Measurements from ENCODE around the gene DCANP1. TPM values are rescaled to one million over a fixed set of nuclear protein-coding genes. Genes with fewer than 3 reads are reported as not detected.

Gene DCANP1
- total RNA-seq, 1 experiment from 2014 or later = not detected

DNA sequence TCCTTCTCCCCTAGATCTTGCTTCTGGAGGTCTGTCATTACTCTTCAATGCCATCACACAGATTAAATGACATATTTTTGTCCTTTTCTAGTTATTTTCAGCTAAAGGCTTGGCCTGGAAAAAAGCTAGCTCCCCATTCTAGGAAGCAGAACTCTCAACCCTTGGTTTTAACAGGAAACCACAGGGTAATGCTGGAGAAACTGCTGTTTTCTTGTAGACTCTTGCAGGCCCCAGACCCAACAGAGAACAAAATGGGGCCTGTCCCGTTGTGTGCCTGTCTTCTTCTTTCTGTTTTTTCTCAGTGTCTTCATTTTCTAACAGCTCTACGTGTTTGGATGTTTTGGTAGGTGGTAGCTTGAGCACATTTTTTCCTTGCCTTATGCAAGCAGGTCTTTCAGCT is 21.5 kb downstream of the DCANP1 start:
- DNase-seq (ENCODE audit: low read depth) = no peak

DNA sequence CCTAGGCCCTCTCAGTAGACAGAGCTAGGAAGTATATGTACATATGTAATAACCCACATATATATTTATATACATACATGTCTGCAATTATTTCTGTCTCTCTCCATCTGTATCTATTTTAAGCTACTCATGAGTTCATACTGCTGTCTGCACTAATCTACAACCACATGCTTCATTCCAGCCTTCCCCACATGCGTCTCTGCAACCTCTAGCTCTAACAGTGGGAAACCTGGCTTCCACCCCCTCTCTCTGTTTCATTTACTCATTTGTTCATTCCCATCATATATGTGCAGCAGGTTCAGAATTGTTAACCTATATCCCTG is 23.3 kb downstream of the DCANP1 start:
- no peak for DNase-seq (ENCODE audit: low read depth)

DNA sequence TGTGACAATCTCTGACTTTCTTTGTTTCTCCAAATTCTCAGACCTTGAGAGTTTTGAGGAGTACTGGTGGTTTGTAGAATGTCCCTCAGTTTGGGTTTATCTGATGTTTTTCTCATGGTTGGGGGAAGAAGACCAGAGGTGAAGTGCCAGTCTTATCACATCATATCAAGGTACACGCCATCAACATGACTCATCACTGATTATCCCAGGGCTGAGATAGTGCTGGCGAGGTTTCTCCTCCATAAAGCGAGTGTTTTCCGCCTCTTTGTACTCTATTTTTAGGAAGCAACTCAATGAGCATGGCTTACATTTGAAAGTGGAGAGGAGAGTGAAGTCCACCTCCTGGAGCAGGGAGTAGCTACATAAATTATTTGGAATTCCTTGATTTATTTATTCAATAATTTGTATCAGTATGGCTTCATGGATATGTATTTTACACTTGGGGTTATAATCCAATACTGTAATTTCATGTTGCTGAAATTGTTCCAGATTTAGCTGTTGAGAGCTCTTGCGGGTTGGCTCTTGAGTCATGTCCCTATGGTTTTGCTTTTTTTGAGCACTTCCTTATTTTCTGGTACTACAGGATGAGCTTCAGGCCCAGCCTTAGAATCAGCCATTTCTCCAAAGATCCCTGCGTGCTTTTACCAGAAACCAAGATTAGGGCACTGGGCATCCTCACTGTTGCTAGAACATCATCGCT is 23.9 kb downstream of the DCANP1 start:
- DNase-seq (ENCODE audit: low read depth) = no peak

DNA sequence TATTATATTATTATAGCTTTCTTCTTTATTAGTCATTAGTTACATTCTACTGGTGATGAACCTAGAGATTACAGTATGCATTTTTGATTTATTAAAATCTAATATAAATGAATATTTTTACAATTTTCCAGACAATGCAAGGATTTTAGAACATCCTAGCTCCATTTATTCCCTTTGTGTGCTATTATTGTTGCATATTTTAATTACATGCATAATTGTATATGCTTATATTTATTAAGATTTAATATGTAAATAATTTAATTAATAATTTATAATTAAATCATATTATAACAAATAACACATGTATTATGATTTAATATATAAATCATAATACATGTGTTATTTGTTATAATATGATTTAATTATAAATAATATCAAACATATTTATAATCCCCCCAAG is 24.7 kb downstream of the DCANP1 start:
- no peak for DNase-seq (ENCODE audit: low read depth)

DNA sequence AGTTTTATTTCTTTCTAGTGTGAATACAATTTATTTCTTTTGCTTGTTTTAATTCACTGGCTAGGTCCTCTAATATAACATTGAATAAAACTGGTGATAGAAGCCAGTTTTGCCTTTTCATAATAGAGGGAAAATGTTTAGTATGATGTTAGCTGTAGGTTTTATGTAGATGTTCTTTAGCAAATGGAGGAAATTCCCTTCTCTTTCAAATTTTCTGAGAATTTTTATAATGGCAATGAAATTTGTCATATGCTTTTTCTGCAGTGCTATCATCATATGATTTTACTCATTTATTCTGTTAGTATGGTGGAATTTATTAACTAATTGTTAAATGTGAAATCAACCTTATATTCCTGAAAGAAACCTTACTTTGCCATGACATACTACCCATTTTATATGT is 30.1 kb downstream of the DCANP1 start:
- no peak for DNase-seq (ENCODE audit: low read depth)

DNA sequence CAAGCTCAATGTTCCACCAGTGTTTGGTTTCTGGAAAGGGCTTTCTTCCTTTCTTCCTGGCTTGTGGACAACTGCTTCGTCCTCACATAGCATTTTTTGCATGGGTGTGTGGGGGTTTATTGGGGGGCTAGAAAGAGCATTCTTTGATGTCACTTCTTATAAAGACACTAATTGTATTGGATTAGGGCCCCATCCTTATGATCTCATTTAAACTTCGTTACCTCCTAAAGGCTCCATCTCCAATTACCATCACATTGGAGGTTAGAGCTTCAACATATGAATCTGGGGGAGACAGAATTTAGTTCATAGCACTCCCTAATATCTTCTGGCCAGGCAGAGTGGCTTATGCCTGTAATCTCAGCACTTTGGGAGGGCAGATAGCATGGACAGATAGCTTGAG is 42.1 kb downstream of the DCANP1 start:
- DNase-seq (ENCODE audit: low read depth) = no peak

DNA sequence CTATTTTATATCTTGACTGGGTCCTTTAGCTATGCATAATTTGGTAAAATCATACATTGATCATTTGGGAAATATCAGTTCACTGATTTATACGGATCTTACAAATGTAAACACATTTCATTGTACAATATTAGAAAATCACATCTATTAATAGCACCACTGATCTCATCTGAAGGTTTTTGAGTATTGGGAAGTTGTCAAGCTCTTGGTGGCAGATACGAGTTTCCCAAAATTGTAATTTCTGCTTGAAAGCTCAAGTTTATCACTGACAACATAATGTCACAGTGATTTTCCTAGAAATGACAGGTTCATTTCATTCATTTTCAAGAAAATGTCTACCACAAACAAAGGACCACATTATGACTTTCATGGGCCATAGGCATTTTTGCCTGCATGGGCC is 45.1 kb downstream of the DCANP1 start:
- no peak for DNase-seq (ENCODE audit: low read depth)

DNA sequence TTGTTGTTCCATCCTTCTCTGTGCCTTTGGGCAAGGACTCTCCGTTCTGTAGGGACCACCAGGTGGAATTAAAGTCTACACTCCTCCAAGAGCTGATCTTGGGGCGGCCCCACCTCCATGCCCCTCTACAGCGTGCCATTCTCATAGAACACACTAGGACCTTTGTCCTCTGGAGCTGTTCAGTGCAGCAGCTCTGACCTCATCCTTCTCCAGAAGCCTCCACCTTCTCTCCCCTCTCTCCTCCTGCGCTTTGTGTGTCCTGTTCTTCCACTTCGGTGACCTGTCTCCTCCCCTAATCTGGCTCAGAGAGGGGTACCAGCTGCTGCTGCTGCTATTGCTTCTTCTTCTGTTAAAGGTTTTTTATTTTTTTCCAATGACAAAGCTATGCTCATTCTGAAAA is 46.3 kb downstream of the DCANP1 start:
- no peak for DNase-seq (ENCODE audit: low read depth)

DNA sequence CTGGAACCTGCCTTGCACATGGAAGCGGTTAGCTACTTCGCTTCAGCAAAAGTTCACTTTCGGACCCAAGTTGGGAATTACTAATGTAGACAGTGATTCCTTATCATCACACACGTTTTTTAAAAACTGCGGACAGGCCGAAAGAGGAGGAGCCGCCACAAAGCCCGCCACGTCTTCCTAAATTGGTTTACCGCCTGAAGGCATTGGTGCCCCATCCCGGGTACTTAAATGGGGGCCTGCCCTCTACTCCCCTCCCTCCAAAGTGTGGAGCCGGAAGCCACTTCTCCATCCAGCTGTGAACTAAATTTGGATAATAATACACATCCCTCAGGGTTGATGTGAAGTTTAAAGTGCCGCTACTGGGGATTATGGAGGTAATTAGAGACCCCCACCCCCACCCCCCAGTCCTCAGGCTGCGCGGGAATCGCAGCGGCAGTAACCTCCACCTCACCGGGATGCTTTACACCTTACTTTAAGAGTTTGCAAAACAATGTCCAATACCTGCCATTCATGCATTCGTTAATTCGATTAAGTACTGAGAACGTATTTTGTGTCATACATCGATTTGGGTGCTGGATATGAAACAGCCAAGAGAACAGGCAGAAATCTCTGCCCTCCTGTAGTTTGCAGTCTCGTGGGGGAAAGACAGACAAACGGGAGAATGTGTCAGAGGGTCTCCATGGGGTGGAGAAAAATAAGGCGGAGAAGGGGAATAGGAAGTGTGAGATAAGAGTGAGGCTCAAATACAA is 47.2 kb downstream of the DCANP1 start:
- no peak for DNase-seq (ENCODE audit: low read depth)

DNA sequence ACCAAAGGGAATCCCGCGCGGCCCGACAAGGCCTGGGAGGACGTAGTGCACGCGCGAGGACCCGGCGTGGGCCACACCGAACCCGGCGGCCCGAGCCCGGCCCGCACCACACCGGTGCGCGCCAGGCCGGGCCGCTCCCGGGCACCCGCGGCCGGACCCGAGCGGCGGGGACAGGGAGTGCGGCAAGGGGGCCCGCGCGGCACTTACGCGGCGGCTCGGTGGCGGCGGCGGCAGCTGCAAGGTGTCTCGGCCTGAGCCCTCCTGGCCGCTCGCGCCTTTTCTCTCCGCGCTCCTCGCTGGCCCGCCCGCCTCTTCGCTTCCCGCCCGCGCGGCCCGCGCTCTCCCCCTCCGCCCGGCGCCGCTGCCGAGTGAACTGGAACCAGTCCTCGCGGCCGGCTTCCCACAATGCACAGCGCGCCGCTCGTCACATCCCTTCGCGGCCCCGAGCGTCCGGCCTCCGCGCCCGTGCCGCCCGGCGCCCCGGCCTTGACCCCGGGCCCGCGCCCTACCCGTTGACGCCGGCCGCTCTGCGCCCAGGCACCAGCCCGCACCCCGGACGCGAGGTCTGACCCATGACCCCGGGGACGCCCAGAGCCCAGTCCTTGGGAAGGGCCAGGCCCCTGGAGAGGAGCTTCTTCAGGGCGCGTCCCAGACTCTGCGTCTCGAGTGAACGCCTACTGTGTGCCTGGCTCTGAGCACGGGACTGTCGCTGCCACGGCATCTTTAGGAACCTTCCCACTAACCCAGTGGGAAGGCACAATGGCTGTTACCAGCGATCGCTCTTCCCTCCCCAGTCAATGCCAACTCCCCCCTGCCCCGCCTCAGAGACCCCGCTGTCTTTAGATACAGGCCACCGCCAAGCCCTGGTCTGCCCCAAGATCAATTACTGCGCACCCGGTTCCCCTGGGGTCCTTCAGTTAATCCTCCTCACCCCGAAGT is 48.0 kb downstream of the DCANP1 start, which contains the start of gene MACROH2A1:
MACROH2A1 (minus strand) TSS at position 377 of the 939 bp plus-strand sequence. CDS start 10,138 bp downstream, outside the sequence.
- peak; percentile 93 for DNase-seq (ENCODE audit: low read depth)

DNA sequence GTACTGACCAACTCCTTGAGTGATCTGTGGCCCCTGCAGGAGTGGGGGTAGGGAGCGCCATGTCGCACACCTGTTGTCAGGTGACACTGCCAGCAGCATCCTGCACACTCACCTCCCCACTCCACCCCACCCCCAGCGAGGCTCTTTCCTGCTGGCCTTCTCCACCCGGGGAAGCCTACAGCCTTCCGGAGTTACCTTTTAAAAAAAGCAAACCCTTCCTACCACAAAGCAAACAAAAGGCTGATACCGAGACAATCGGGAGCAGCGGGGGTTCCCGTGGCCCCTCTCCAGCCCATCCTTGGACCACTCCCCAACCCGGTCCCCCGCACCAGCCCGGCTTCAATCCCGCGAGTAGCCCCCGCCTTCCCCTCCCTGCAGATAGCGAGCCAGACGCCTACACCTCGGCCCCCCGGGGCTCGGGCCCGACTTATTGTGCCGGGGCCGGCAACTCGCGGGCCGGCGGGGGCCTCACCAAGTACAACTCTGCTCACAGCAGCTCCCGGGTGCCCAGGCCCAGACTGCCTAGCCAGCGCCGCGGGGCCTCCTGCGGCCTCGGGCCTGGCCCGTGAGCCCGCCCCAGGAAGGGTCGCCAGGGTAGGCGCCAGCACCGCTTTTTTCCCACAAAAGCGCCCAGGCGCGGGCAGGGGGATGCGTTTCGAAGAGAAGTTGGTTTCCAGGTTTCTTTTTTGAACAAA is 48.8 kb downstream of the DCANP1 start:
- peak; percentile 47 for DNase-seq (ENCODE audit: low read depth)

DNA sequence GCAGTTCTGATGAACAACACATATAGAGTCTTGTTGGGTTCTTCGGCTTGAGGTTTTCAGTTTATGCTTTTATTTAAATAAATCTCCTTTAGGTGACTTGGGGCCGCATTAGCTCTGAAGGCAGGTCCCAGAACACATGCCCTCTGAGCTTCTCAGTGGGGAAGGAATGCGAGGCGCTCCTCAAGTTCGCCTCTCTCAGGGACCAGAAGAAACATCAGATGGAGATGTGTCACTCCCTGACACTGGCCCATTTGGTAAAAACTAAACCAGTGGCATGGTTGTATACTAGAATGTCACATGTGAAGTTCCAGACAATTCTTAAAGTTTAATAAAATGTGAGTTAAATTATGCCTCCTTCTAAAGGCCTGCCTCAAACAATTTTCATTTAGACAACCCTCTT is 50.1 kb downstream of the DCANP1 start:
- DNase-seq (ENCODE audit: low read depth) = no peak

DNA sequence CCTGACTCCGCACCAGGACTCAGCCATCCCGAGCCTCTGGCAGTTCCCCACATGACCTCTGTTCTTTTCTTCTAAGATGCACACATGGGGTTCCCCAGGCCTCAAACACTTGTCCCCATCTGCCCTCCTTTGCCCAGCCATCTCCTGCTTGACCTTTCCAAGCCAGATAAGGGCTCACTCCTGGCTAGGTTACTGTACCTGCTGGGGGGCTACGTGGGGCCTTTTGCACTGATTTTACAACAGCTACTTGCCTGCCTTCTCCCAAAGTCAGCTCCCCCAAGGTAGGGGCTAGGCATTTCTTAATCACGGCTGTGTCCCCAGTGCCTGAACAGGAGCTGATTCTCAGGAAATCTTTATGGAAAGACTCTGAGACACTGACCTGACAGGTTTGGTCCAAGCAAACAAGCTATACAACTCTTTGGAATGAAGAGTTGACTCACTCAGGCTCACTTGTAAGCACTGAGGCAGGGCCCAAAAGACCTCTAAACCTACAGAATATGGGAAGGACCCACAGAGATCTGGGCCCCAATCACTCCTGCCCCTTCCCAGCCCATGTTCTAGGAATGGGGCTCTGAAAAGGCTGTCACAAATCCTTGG is 50.6 kb downstream of the DCANP1 start:
- DNase-seq (ENCODE audit: low read depth) = no peak

DNA sequence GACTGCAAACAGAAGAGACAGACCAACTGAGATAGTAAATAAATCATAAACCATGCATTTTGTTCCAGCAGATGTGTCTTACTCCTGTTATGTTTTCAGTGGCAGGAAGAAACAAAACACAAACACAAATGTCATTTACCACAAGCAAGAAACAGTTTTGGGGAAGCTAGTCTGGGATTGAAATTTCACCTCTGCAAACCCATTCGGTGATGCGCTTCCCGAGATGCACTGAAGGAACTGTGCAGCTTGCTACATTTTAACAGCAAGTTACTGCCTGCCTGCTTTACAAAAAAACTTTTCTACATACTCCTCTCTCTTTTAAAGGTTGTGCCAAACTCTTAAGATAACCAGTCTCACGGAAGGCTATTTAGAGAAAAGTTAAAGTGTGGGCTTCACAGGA is 51.3 kb downstream of the DCANP1 start:
- no peak for DNase-seq (ENCODE audit: low read depth)

DNA sequence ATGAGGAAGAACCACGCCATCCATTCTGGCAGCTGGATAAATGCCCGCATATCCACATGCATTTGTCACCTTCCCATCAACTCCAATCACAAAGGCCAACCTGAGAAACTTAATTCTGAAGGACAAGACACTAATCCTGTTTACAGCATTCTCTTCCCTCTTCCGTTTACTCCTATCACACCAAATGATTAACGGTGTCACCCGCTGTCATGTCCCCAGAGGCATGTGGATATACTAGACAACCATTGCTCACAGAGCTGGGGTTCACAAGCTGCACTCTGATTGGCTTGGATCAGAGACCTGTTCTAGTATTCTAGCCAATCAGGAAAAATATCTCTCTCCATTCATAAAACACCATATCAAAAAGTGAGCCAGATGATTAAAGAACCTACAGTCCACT is 51.7 kb downstream of the DCANP1 start:
- no peak for DNase-seq (ENCODE audit: low read depth)

Other genes starting within 250 kb of the DCANP1 start
- 301 and 334 TPM in 2 replicates for gene MACROH2A1, start 48.1 kb downstream of the DCANP1 start, total RNA-seq (2014; rRNA removed; shearing (Covaris generic))
- gene TIFAB, start 5.0 kb upstream of the DCANP1 start, total RNA-seq (2014; rRNA removed; shearing (Covaris generic)) = not detected in 2 replicates
- not detected in 2 replicates for gene NEUROG1, start 88.6 kb upstream of the DCANP1 start, total RNA-seq (2014; rRNA removed; shearing (Covaris generic))
- gene CXCL14, start 131.6 kb upstream of the DCANP1 start, total RNA-seq (2014; rRNA removed; shearing (Covaris generic)) = 0.29 TPM in 1 of 2 replicates, not detected in the other

All from Daoy (cell line).